Astrocyte (in vitro differentiated cells and primary cell): ENCODE results near the gene NCLN. TPM values are rescaled to one million over a fixed set of nuclear protein-coding genes. Genes with fewer than 3 reads are reported as not detected.

Source experiments
- DNase-seq: peaks from one replicate; pipeline ENCODE4 v3.0.0-alpha.2; 2010; ENCODE audit warnings: low read depth
- FAIRE-seq: peaks from 2 replicates; lab custom pipeline; 2011; peaks lifted over from hg19 to GRCh38; lab: Jason Lieb, UNC
- H2AFZ ChIP-seq: 2 replicates; pipeline ENCODE4 v1.6.0; 2012; ENCODE audit warnings: low read depth, low read length, inconsistent platforms
- H3K27ac ChIP-seq: 2 replicates; pipeline ENCODE4 v1.5.1; 2011; ENCODE audit warnings: low read depth, low read length, inconsistent platforms
- H3K27me3 ChIP-seq: 2 replicates; pipeline ENCODE4 v1.6.0; 2011; ENCODE audit warnings: low read length, inconsistent platforms; ENCODE audit not compliant: insufficient read depth
- H3K36me3 ChIP-seq: 2 replicates; pipeline ENCODE4 v1.5.1; 2011; ENCODE audit warnings: low read length, inconsistent platforms; ENCODE audit not compliant: insufficient read depth
- H3K4me1 ChIP-seq: 2 replicates; pipeline ENCODE4 v1.5.1; 2011; ENCODE audit warnings: low read length, inconsistent platforms; ENCODE audit not compliant: insufficient read depth
- H3K4me2 ChIP-seq: 2 replicates; pipeline ENCODE4 v1.6.0; 2012; ENCODE audit warnings: low read length, inconsistent platforms
- H3K4me3 ChIP-seq: 2 replicates; pipeline ENCODE4 v1.5.1; 2011; ENCODE audit warnings: low read depth, mild to moderate bottlenecking, low read length, inconsistent platforms; ENCODE audit not compliant: insufficient read depth
- H3K79me2 ChIP-seq: 2 replicates; pipeline ENCODE4 v1.6.0; 2012; ENCODE audit warnings: mild to moderate bottlenecking, low read length, inconsistent platforms; ENCODE audit not compliant: insufficient read depth
- H3K9ac ChIP-seq: 2 replicates; pipeline ENCODE4 v1.6.0; 2012; ENCODE audit warnings: mild to moderate bottlenecking, low read length, inconsistent platforms
- H3K9me3 ChIP-seq: 2 replicates; pipeline ENCODE4 v1.5.1; 2012; ENCODE audit warnings: low read depth, mild to moderate bottlenecking, low read length, inconsistent platforms; ENCODE audit not compliant: insufficient read depth
- H4K20me1 ChIP-seq: 2 replicates; pipeline ENCODE4 v1.6.0; 2012; ENCODE audit warnings: low read length, inconsistent platforms; ENCODE audit not compliant: insufficient read depth
- H3K27ac Mint-ChIP-seq: one replicate; pipeline ENCODE4 v1.8.0; 2021; ENCODE audit warnings: mild to moderate bottlenecking, mixed read lengths; ENCODE audit not compliant: unreplicated experiment
- H3K27me3 Mint-ChIP-seq: one replicate; pipeline ENCODE4 v1.8.0; 2021; ENCODE audit warnings: low read depth, mixed read lengths; ENCODE audit not compliant: unreplicated experiment
- H3K36me3 Mint-ChIP-seq: one replicate; pipeline ENCODE4 v1.8.0; 2021; ENCODE audit warnings: low read depth, mixed read lengths; ENCODE audit not compliant: unreplicated experiment
- H3K4me1 Mint-ChIP-seq: one replicate; pipeline ENCODE4 v1.8.0; 2021; ENCODE audit warnings: low read depth, mixed read lengths; ENCODE audit not compliant: unreplicated experiment
- H3K4me3 Mint-ChIP-seq: one replicate; pipeline ENCODE4 v1.8.0; 2021; ENCODE audit warnings: mild to moderate bottlenecking, moderate library complexity, mixed read lengths; ENCODE audit not compliant: unreplicated experiment
- H3K9me3 Mint-ChIP-seq: one replicate; pipeline ENCODE4 v1.8.0; 2021; ENCODE audit warnings: mild to moderate bottlenecking, mixed read lengths; ENCODE audit not compliant: unreplicated experiment
- EZH2 ChIP-seq: IDR thresholded peaks from 2 replicates; pipeline ENCODE4 v1.6.1; 2012; ENCODE audit warnings: mild to moderate bottlenecking, low read length, inconsistent platforms; ENCODE audit not compliant: insufficient read depth
- total RNA-seq: library from RNA; stranded (reverse); gene quantifications from 2 replicates; pipeline ENCODE4 v1.2.1, GENCODE V29; 2021
- TF ChIP-seq, protein P1 (sequence below): IDR thresholded peaks from 2 replicates; pipeline ENCODE4 v1.5.1; 2011; ENCODE audit warnings: low read depth, mild to moderate bottlenecking, inconsistent platforms, low read length, moderate library complexity; ENCODE audit not compliant: insufficient read depth

NCLN gene
- total RNA-seq, 1 donor from 2014 or later: 95.8 TPM

DNA sequence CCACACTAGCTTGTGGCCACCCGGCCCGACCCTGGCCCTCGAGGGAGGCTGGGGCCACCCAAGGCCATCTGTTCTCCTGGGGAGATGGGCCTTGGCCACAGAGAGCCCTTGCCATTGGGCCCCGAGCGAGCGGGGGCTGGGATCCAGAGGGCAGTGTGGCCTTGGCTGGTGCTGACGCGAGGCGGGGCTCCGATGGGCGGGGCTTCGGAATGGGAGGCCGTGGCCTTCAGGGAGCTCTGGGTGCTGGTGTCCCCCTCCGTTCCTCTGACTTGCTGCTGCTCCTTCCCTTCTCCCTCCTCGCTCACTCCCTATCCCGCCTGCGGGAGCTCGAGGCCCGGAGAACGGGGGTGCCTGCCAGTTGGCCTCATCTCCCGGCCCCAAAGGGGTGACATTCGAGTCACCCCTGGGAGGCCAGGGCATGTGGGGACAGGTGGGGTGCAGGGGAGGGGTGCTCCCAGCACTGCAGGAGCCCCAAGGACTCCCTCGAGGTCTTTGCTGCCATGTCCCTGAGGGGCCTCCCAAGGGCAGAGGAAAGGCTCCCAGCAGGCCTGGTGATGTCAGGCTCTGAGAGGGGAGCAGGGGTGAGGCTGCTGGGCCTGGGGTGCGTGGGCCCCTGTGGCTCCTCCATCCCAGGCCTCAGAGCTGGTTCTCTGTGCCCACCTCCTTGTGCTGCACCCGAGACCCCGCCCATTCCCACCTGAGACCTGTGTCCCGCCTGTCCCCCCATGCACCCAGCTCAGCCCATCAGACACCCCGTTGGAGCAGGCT, 4.2 kb downstream of the NCLN start:
- TF ChIP-seq, protein P1, sequence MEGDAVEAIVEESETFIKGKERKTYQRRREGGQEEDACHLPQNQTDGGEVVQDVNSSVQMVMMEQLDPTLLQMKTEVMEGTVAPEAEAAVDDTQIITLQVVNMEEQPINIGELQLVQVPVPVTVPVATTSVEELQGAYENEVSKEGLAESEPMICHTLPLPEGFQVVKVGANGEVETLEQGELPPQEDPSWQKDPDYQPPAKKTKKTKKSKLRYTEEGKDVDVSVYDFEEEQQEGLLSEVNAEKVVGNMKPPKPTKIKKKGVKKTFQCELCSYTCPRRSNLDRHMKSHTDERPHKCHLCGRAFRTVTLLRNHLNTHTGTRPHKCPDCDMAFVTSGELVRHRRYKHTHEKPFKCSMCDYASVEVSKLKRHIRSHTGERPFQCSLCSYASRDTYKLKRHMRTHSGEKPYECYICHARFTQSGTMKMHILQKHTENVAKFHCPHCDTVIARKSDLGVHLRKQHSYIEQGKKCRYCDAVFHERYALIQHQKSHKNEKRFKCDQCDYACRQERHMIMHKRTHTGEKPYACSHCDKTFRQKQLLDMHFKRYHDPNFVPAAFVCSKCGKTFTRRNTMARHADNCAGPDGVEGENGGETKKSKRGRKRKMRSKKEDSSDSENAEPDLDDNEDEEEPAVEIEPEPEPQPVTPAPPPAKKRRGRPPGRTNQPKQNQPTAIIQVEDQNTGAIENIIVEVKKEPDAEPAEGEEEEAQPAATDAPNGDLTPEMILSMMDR: no peak
- TF ChIP-seq EZH2: no peak
- Mint-ChIP-seq H3K4me3 (no peak overlapping the region), H3K27me3 (no peaks in the 10 kb centered on the region), H3K4me1 (peaks cover 12% of the 10 kb centered on the region), H3K36me3 (peaks cover 6% of the 10 kb centered on the region), H3K9me3 (peaks cover 1% of the 10 kb centered on the region), H3K27ac (no peak overlapping the region)
- Histone ChIP-seq H3K4me1 (peaks cover 8% of the 10 kb centered on the region), H2AFZ (no peak overlapping the region), H3K9me3 (no peaks in the 10 kb centered on the region), H3K36me3 (no peaks in the 10 kb centered on the region), H3K27ac (no peak overlapping the region), H3K9ac (no peak overlapping the region), H3K4me2 (no peak overlapping the region), H3K79me2 (peaks cover 78% of the 10 kb centered on the region), H3K27me3 (no peaks in the 10 kb centered on the region), H3K4me3 (no peak overlapping the region), H4K20me1 (peaks cover 63% of the 10 kb centered on the region)
- DNase-seq (no peak), FAIRE-seq (no peak)

DNA sequence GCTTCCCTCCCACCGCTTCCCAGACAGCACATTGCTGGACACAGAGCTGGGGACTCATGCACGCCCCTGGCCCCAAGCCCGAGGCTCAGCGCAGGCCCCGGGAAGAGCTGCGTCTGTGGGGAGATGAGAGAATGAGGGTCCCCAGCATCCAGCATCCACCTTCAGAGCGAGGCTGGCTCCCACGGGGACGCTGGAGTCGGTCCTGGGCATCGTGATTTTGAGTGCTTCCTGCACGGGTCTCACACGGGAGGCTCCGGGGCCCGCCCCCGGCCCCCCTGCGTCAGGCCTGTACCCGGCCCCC, 4.7 kb downstream of the NCLN start:
- H3K9me3 Mint-ChIP-seq: peaks cover 1% of the 10 kb centered on the region
- H4K20me1 ChIP-seq: peaks cover 63% of the 10 kb centered on the region
- DNase-seq (no peak), FAIRE-seq (no peak)
- H3K27me3 ChIP-seq: no peaks in the 10 kb centered on the region
- H2AFZ ChIP-seq: no peak overlapping the region
- peaks cover 12% of the 10 kb centered on the region for H3K4me1 Mint-ChIP-seq
- no peak overlapping the region for H3K4me2 ChIP-seq
- H3K27ac ChIP-seq: no peak overlapping the region
- H3K36me3 ChIP-seq: no peaks in the 10 kb centered on the region
- H3K27ac Mint-ChIP-seq: no peak overlapping the region
- H3K27me3 Mint-ChIP-seq: no peaks in the 10 kb centered on the region
- TF ChIP-seq, protein P1: no peak
- TF ChIP-seq EZH2: no peak
- H3K9ac ChIP-seq: no peak overlapping the region
- H3K4me1 ChIP-seq: peaks cover 8% of the 10 kb centered on the region
- peaks cover 6% of the 10 kb centered on the region for H3K36me3 Mint-ChIP-seq
- no peaks in the 10 kb centered on the region for H3K9me3 ChIP-seq
- H3K79me2 ChIP-seq: peaks cover 78% of the 10 kb centered on the region
- H3K4me3 ChIP-seq: no peak overlapping the region
- no peak overlapping the region for H3K4me3 Mint-ChIP-seq
